ENCODE measurements around the gene PLEKHA6. TPM values are rescaled to one million over a fixed set of nuclear protein-coding genes. Genes with fewer than 3 reads are reported as not detected.

The PLEKHA6 gene
- total RNA-seq, 1 experiment from 2014 or later = 5.5 TPM

DNA sequence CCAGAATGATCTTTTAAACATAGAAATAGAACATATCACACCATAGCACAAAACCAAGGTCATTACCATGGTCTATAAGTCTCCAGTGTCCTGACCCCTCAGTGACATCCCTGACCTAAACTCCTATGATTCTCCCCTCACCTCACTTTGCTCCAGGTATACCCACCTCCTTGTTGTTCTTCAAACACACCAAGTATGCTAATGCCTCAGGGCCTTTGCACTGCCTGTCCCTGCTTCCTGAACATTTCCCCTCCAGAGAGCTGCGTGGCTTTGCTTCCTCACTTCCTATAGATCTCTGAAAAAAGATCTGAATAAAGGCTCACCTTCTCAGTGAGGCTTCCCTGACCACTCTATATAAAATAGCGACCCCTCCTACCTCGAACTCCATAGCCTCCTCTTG, 147.0 kb downstream of the PLEKHA6 start:
- Histone ChIP-seq H3K4me1 (ENCODE audit: control insufficient read depth, insufficient read depth, low read length) (no peaks in the 10 kb centered on the region), H3K36me3 (ENCODE audit: control insufficient read depth, insufficient read depth, low read length) (no peaks in the 10 kb centered on the region; the same call in 1 of the 2 replicates), H3K4me3 (ENCODE audit: low read depth in 2 of 2, low read length in 2 of 2) (no peak overlapping the region), H3K27ac (ENCODE audit: low read length) (no peak overlapping the region), H3K27me3 (ENCODE audit: control insufficient read depth, insufficient read depth, low read length) (peaks cover 3% of the 10 kb centered on the region; the same call in 1 of the 2 replicates), H3K9me3 (ENCODE audit: control insufficient read depth, insufficient read depth, low read depth, low read length) (no peaks in the 10 kb centered on the region)
- no peak for DNase-seq (ENCODE audit: low read depth, low spot score)
- in situ Hi-C loops (cut with HindIII; ENCODE audit: low pct_unique_long_range_greater_than_20kb, low sequenced_read_pairs) = no loop called here
- TF ChIP-seq, protein P1, sequence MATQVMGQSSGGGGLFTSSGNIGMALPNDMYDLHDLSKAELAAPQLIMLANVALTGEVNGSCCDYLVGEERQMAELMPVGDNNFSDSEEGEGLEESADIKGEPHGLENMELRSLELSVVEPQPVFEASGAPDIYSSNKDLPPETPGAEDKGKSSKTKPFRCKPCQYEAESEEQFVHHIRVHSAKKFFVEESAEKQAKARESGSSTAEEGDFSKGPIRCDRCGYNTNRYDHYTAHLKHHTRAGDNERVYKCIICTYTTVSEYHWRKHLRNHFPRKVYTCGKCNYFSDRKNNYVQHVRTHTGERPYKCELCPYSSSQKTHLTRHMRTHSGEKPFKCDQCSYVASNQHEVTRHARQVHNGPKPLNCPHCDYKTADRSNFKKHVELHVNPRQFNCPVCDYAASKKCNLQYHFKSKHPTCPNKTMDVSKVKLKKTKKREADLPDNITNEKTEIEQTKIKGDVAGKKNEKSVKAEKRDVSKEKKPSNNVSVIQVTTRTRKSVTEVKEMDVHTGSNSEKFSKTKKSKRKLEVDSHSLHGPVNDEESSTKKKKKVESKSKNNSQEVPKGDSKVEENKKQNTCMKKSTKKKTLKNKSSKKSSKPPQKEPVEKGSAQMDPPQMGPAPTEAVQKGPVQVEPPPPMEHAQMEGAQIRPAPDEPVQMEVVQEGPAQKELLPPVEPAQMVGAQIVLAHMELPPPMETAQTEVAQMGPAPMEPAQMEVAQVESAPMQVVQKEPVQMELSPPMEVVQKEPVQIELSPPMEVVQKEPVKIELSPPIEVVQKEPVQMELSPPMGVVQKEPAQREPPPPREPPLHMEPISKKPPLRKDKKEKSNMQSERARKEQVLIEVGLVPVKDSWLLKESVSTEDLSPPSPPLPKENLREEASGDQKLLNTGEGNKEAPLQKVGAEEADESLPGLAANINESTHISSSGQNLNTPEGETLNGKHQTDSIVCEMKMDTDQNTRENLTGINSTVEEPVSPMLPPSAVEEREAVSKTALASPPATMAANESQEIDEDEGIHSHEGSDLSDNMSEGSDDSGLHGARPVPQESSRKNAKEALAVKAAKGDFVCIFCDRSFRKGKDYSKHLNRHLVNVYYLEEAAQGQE (IDR thresholded peaks at IDR 0.05; ENCODE audit: insufficient read depth in 1 of 2, low read depth in 2 of 2, low read length in 1 of 2) = no peak
- TF ChIP-seq TCF7L2 (IDR thresholded peaks at IDR 0.05; ENCODE audit: low read depth, low read length) (no peak), POLR2AphosphoS5 (IDR thresholded peaks at IDR 0.05; ENCODE audit: low read depth, low read length) (no peak), SIN3A (IDR thresholded peaks at IDR 0.05; ENCODE audit: borderline replicate concordance, insufficient read depth, low read depth, low read length) (no peak)
- TF ChIP-seq, protein P2, sequence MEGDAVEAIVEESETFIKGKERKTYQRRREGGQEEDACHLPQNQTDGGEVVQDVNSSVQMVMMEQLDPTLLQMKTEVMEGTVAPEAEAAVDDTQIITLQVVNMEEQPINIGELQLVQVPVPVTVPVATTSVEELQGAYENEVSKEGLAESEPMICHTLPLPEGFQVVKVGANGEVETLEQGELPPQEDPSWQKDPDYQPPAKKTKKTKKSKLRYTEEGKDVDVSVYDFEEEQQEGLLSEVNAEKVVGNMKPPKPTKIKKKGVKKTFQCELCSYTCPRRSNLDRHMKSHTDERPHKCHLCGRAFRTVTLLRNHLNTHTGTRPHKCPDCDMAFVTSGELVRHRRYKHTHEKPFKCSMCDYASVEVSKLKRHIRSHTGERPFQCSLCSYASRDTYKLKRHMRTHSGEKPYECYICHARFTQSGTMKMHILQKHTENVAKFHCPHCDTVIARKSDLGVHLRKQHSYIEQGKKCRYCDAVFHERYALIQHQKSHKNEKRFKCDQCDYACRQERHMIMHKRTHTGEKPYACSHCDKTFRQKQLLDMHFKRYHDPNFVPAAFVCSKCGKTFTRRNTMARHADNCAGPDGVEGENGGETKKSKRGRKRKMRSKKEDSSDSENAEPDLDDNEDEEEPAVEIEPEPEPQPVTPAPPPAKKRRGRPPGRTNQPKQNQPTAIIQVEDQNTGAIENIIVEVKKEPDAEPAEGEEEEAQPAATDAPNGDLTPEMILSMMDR (IDR thresholded peaks at IDR 0.05) = no peak
- no peak for ATAC-seq
- intact Hi-C loops (cut with micrococcal nuclease; ENCODE audit: unreplicated experiment) = no loop called here
- BruUV-seq (replicated peaks) = no TSS peak
- ChIA-PET CTCF (no interaction called here), POLR2A (no interaction called here)

DNA sequence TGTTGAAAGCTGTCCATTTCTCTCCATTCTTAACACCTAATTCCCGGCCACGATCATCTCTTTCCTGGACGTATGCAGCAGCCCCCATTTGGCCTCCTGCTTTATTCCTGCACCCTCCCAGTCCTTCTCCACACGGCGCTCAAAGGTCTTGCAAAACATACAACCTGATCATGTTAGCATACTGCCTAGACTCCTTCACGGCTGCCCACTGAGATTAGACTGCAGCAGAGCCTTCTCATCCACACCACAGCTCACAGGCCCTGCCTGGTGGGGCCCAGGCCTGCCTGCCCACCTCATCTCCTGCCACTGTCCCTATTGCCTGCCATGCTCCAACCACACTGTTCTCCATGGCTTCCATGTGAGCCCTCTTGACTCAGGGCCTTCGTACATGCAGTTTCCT, 148.7 kb downstream of the PLEKHA6 start:
- Histone ChIP-seq H3K9me3 (ENCODE audit: control insufficient read depth, insufficient read depth, low read depth, low read length) (no peaks in the 10 kb centered on the region), H3K27ac (ENCODE audit: low read length) (no peak overlapping the region), H3K4me3 (ENCODE audit: low read depth in 2 of 2, low read length in 2 of 2) (no peak overlapping the region), H3K27me3 (ENCODE audit: control insufficient read depth, insufficient read depth, low read length) (peaks cover 3% of the 10 kb centered on the region; the same call in 1 of the 2 replicates), H3K4me1 (ENCODE audit: control insufficient read depth, insufficient read depth, low read length) (no peaks in the 10 kb centered on the region), H3K36me3 (ENCODE audit: control insufficient read depth, insufficient read depth, low read length) (no peaks in the 10 kb centered on the region; the same call in 1 of the 2 replicates)
- ChIA-PET CTCF (interaction anchor here (0.6 kb wide), 1 partner anchor 338 kb away, joined by 8 read pairs; no protein-coding TSS in a partner anchor), POLR2A (interaction anchor here (0.6 kb wide), 1 partner anchor 43 kb away, joined by 5 read pairs; no protein-coding TSS in a partner anchor)
- no peak for TF ChIP-seq TCF7L2 (IDR thresholded peaks at IDR 0.05; ENCODE audit: low read depth, low read length)
- TF ChIP-seq SIN3A (IDR thresholded peaks at IDR 0.05; ENCODE audit: borderline replicate concordance, insufficient read depth, low read depth, low read length) = no peak
- TF ChIP-seq, protein P1 (IDR thresholded peaks at IDR 0.05; ENCODE audit: insufficient read depth in 1 of 2, low read depth in 2 of 2, low read length in 1 of 2) = no peak
- TF ChIP-seq POLR2AphosphoS5 (IDR thresholded peaks at IDR 0.05; ENCODE audit: low read depth, low read length) = no peak
- TF ChIP-seq, protein P2 (IDR thresholded peaks at IDR 0.05) = no peak
- no TSS peak for BruUV-seq (replicated peaks)
- intact Hi-C loops (cut with micrococcal nuclease; ENCODE audit: unreplicated experiment) (no loop called here), in situ Hi-C loops (cut with HindIII; ENCODE audit: low pct_unique_long_range_greater_than_20kb, low sequenced_read_pairs) (no loop called here)
- ATAC-seq (no peak), DNase-seq (ENCODE audit: low read depth, low spot score) (no peak)

Measured in Panc1 (cell line).